Memory B cell (primary cell): ENCODE data around the gene MED26.
A peak's percentile ranks its signal among the peaks of the same experiment; 100 is the strongest.
"Not testable (repeated sequence)": the region's sequence is repeated elsewhere in the genome, so short reads cannot be mapped to it uniquely, and the experiment has no call there.

Source experiments
- ATAC-seq: fragments of 150-1000 bp; cut with Tn5 transposase; 2 replicates; pipeline ENCODE4 v1.10.0; 2021; ENCODE audit warnings: low read depth, mild to moderate bottlenecking, moderate library complexity
- DNase-seq, 2 donors: peaks; one replicate each; pipeline ENCODE4 v3.0.0; 2022; ENCODE audit warnings: low spot score in 2 of 2
- H3K27ac Mint-ChIP-seq: one replicate; pipeline ENCODE4 v1.8.0; 2022; ENCODE audit warnings: mild to moderate bottlenecking, moderate library complexity, mixed read lengths
- H3K27me3 Mint-ChIP-seq: one replicate; pipeline ENCODE4 v1.8.0; 2022; ENCODE audit warnings: mixed read lengths
- H3K36me3 Mint-ChIP-seq: one replicate; pipeline ENCODE4 v1.8.0; 2022; ENCODE audit warnings: mild to moderate bottlenecking, mixed read lengths
- H3K4me1 Mint-ChIP-seq: one replicate; pipeline ENCODE4 v1.8.0; 2022; ENCODE audit warnings: mixed read lengths
- H3K4me3 Mint-ChIP-seq: one replicate; pipeline ENCODE4 v1.8.0; 2022; ENCODE audit warnings: mild to moderate bottlenecking, moderate library complexity, mixed read lengths
- H3K9me3 Mint-ChIP-seq: one replicate; pipeline ENCODE4 v1.8.0; 2022; ENCODE audit warnings: mixed read lengths

The MED26 gene, protein sequence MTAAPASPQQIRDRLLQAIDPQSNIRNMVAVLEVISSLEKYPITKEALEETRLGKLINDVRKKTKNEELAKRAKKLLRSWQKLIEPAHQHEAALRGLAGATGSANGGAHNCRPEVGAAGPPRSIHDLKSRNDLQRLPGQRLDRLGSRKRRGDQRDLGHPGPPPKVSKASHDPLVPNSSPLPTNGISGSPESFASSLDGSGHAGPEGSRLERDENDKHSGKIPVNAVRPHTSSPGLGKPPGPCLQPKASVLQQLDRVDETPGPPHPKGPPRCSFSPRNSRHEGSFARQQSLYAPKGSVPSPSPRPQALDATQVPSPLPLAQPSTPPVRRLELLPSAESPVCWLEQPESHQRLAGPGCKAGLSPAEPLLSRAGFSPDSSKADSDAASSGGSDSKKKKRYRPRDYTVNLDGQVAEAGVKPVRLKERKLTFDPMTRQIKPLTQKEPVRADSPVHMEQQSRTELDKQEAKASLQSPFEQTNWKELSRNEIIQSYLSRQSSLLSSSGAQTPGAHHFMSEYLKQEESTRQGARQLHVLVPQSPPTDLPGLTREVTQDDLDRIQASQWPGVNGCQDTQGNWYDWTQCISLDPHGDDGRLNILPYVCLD

DNA sequence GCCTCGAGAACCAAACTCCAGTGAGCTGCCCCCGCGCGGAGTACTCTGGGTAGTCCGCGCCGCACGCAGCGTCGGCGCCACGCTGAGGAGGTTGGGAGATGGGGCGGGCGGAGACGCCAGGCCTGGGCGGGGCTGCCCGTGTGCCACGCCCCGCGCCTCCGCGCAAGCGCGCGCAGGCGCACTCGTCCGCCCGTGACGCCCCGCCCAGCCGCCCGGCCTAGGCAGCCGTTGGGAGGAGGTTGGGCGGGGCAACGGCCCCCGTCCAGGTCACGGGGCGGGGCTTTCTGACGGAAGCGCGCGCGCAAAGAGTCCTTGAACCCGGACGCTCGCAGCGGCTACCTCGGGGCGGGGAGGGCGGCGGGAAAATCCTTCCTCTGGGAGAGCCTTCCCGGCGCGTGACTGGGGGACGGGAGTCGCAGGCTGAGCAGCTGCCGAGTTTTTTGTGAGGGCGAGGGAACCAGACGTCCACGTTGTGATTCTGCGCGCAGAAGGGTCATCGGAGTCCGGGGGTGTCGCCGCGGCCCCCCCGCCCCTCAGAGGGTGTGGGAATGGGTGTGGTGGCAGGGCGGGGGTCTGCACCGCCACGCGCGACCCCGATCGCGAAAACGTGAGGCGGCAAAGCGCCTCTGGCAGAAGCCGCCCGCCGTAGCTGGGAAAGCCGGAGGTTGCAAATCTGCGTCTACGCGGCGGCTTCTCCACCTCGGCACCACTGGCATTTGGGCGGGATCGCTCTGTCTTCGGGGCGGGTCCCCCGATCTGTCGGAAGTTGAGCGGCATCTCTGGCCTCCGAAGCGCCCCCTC is at the start of gene MED26:
Gene MED26 (minus strand): TSS at position 22 of the 801 bp plus-strand sequence. CDS start 261 bp downstream, outside the sequence.
- Mint-ChIP-seq H3K4me3 (peak within 1 kb of the TSS; percentile 97), H3K4me1 (peaks cover 30% of the 10 kb centered on the region), H3K36me3 (peaks cover 8% of the 10 kb centered on the region), H3K27me3 (no peaks in the 10 kb centered on the region), H3K27ac (peak within 1 kb of the TSS; percentile 94), H3K9me3 (no peaks in the 10 kb centered on the region)
- DNase-seq = peak; percentile 92 to 94
- peak; percentile 90 for ATAC-seq

DNA sequence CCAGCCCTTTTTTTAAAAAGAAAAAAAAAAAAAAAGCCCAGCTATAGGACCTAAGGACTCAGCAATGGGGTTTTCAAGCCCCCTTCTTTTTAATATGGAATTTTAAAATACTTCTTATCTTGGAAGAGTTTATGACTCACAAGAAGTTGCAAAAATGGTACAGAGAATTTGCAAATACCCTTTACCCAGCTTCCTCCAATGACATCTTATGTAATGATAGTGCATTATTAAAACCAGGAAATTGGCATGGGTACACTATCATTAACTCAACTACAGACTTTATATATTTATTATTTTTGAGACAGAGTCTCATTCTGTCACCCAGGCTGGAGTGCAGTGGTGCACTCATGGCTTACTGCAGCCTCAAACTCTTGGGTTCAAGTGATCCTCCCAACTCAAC is 49.1 kb upstream of the MED26 start:
- Mint-ChIP-seq H3K9me3 (peaks cover 2% of the 10 kb centered on the region), H3K4me1 (no peaks in the 10 kb centered on the region), H3K36me3 (peaks cover 18% of the 10 kb centered on the region), H3K27ac (no peak overlapping the region), H3K27me3 (no peaks in the 10 kb centered on the region), H3K4me3 (no peak overlapping the region)
- ATAC-seq (no peak), DNase-seq (no peak)

DNA sequence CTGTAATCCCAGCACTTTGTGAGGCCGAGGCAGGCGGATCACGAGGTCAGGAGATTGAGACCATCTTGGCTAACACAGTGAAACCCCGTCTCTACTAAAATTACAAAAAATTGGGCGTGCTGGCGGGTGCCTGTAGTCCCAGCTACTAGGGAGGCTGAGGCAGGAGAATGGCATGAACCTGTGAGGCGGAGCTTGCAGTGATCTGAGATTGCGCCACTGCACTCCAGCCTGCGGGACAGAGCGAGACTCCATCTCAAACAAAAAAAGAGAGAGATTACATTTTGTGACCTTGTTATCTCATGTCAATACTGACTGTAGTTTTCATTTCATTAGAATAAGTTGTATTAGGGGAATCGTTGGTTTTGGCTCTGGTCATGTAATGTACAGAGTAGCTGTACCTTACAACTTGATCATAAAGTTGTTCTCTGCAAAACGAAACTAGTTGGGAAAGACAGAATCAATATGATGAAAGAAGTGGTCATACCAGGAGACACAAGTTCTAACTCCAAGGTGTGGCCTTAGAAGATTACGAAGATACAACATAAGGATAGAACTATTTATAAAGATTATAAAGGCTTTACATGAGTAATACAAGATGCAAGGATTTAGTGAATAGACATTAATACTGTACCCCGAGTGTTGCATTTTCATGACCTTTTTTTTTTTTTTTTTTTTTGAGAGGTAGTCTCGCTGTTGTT is 48.2 kb upstream of the MED26 start:
- H3K27ac Mint-ChIP-seq = no peak overlapping the region
- DNase-seq (no peak), ATAC-seq (no peak)
- H3K4me3 Mint-ChIP-seq = no peak overlapping the region
- peaks cover 11% of the 10 kb centered on the region for H3K36me3 Mint-ChIP-seq
- H3K27me3 Mint-ChIP-seq = no peaks in the 10 kb centered on the region
- H3K9me3 Mint-ChIP-seq = peaks cover 1% of the 10 kb centered on the region
- no peaks in the 10 kb centered on the region for H3K4me1 Mint-ChIP-seq

DNA sequence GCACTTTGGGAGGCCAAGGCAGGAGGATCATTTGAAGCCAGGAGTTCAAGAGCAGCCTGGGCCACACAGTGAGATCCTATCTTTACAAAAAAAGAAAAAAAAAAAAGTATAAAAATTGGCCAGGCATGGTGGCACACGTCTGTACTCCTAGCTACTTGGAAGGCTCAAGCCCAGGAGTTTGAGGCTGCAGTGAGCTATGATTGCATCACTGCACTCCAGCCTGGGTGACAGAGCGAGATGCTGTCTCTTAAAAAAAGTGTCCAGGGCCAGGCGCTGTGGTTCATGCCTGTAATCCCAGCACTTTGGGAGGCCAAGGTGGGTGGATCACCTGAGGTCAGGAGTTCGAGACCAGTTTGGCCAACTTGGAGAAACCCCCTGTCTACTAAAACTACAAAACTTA is 45.8 kb upstream of the MED26 start:
- H3K9me3 Mint-ChIP-seq, ATAC-seq, H3K27ac Mint-ChIP-seq, H3K27me3 Mint-ChIP-seq, H3K4me1 Mint-ChIP-seq, DNase-seq, H3K4me3 Mint-ChIP-seq, H3K36me3 Mint-ChIP-seq: not testable (repeated sequence)

DNA sequence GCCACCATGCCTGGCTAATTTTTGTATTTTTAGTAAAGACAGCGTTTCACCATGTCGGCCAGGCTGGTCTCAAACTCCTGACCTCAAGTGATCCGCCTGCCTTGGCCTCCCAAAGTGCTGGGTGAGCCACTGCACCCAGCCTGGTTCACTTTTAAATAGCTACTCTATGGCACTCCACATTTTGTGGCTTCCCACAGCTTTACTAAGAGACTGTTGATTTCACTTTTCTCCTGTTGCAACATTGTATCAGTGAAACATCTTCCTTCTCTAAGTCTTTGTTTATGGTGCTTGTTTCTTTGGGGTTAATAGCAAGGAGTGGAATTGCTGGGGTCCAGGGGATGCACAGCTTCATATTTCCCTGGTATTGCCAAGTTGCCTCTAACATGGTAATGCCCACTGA is 45.2 kb upstream of the MED26 start:
- DNase-seq (no peak), ATAC-seq (no peak)
- no peaks in the 10 kb centered on the region for H3K4me1 Mint-ChIP-seq
- no peak overlapping the region for H3K27ac Mint-ChIP-seq
- no peaks in the 10 kb centered on the region for H3K27me3 Mint-ChIP-seq
- peaks cover 3% of the 10 kb centered on the region for H3K36me3 Mint-ChIP-seq
- no peak overlapping the region for H3K4me3 Mint-ChIP-seq
- H3K9me3 Mint-ChIP-seq = no peaks in the 10 kb centered on the region

DNA sequence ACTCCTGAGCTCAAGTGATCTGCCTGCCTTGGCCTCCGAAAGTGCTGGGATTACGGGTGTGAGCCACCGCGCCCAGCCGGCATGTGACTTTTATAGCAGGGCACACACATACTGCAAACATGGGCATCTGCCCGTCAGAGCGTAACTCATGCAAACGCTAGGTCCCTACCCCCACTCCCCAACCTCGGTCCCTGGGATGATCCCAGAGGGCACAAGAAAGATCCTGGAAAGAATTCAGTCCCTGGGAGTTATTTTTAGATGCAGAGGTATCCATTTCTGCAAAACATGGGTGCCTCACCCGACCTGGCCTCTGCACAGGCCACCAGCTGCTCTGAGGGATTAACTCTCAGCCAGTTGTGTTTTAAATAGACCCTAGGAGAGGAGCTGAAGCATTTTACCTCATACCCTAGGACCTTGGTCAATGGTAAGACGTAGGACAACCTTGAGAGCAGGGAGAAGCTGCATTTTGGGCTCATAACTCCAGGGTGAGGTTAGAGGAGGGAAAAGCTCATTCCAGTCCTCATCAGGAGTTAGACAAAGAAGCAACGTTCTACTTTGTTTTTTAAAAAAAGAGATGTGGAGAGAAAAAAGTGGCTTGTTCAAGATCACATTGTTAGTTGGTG is 43.8 kb upstream of the MED26 start:
- Mint-ChIP-seq H3K36me3 (peaks cover 1% of the 10 kb centered on the region), H3K27me3 (no peaks in the 10 kb centered on the region), H3K4me1 (no peaks in the 10 kb centered on the region), H3K4me3 (no peak overlapping the region), H3K9me3 (no peaks in the 10 kb centered on the region), H3K27ac (no peak overlapping the region)
- ATAC-seq (no peak), DNase-seq (no peak)

DNA sequence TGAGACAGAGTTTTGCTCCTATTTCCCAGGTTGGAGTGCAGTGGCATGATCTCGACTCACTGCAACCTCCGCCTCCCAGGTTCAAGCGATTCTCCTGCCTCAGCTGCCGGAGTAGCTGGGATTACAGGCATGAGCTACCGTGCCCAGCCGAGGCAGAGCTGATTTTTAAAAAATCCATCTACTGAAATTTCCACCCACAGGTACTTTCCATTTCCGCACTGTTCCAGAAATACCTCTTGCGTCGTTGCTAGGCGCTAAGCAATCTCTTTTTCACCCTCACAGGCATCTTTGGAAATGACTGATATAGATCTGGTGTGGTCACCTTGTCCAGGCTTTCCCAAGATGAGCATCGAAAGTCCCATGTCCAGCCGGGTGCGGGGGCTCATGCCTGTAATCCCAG is 42.3 kb upstream of the MED26 start:
- Mint-ChIP-seq H3K9me3 (no peaks in the 10 kb centered on the region), H3K27me3 (no peaks in the 10 kb centered on the region), H3K4me3 (no peak overlapping the region), H3K36me3 (peaks cover 3% of the 10 kb centered on the region), H3K27ac (no peak overlapping the region), H3K4me1 (no peaks in the 10 kb centered on the region)
- ATAC-seq (no peak), DNase-seq (no peak)

DNA sequence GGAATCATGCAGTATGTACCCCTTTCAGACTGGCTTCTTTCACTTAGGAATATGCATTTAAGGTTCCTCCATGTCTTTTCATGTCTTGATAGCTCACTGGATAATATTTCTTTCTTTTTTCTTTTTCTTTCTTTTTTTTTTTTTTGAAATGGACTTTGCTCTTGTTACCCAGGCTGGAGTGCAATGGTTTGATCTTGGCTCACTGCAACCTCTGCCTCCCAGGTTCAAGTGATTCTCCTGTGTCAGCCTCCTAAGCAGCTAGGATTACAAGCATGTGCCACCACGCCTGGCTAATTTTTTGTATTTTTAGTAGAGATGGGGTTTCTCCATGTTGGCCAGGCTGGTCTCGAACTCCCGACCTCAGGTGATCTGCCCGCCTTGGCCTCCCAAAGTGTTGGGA is 40.7 kb upstream of the MED26 start:
- H3K27me3 Mint-ChIP-seq, H3K9me3 Mint-ChIP-seq, H3K4me1 Mint-ChIP-seq, H3K36me3 Mint-ChIP-seq, DNase-seq, ATAC-seq, H3K4me3 Mint-ChIP-seq, H3K27ac Mint-ChIP-seq: not testable (repeated sequence)

DNA sequence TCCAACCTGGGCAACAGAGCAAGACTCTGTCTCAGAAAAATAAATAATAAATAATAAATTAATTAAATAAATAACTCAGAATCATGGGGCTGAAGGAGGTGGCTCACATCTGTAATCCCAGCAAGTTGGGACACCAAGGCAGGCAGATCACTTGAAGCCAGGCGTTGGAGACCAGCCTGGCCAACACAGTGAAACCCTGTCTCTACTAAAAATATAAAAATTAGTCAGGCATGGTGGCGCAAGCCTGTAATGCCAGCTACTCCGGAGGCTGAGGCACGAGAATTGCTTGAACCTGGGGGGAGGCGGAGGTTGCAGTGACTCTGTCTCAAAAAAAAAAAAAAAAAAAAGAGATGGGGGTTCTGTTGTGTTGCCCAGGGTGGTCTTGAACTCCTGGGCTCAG is 40.2 kb upstream of the MED26 start:
- Mint-ChIP-seq H3K36me3 (peaks cover 3% of the 10 kb centered on the region), H3K9me3 (no peaks in the 10 kb centered on the region), H3K4me1 (peaks cover 5% of the 10 kb centered on the region), H3K27me3 (no peaks in the 10 kb centered on the region), H3K4me3 (no peak overlapping the region), H3K27ac (no peak overlapping the region)
- DNase-seq = no peak
- no peak for ATAC-seq

DNA sequence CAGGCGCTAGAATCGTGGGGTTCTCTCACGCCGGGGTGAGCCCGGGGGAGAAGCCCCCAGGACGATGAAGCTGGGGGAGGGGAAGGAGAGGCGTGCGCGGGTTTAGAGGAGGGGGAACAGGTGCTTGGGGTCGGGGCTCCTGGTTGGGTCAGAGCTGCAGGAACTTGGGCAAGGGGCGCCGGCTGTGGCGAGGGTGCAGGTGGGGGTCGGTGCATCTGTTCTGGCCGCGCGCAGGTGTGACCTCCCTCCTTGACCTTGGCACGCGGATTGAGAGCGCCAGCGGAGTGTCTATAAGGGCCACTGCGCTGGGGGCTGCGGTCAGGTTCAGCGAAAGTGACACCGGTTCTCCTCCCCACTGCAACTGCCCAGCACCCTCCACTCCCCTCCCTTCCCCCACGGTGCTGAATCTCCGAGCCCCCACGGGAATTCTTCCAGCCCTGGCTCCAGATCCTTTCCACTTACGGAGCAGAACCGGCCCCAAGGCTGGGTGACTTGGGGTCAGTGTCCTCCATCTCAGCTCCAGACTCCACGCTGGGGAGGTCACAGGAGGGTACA is 33.6 kb upstream of the MED26 start:
- H3K36me3 Mint-ChIP-seq = peaks cover 14% of the 10 kb centered on the region
- peak in 1 of 2 donors; percentile 9 for DNase-seq
- H3K4me3 Mint-ChIP-seq = peak overlapping the region; percentile 89
- H3K27ac Mint-ChIP-seq = peak overlapping the region; percentile 78
- H3K27me3 Mint-ChIP-seq = no peaks in the 10 kb centered on the region
- H3K4me1 Mint-ChIP-seq = peaks cover 25% of the 10 kb centered on the region
- ATAC-seq = no peak
- no peaks in the 10 kb centered on the region for H3K9me3 Mint-ChIP-seq

DNA sequence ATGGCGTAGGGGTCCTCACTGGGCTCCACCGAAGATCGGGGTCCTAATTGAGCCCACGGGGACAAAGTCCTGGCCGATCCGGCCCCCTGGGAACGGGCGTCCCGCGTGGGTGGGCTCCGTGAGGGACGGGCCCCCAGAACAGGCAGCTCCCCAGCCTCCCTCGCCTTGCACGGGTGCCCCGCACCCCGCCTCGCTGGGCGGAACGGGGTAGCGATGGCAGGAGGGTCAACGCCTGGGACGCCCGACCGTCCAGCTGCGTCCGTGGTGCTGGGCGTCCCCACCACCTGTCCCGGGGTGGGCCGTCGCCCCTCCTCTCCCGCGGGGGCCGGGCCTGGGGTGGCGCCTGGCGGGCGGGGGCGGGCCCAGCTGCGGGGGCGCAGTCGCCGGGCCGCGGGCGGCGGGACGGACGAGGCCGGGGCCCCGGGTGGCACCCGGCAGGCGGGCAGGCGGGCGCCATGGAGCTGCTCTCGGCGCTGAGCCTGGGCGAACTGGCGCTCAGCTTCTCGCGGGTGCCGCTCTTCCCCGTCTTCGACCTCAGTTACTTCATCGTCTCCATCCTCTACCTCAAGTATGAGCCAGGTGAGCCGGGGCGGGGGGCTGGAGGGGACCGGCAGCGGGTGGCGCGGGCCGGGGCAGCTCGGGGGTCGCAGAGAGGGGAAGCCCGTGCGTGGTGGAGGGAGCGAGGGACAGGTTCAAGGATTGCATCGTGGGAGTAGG is 32.9 kb upstream of the MED26 start, which contains the start of gene TMEM38A:
Gene TMEM38A (plus strand): TSS at position 377 of the 717 bp plus-strand sequence. CDS start 79 bp downstream, at position 456.
- Mint-ChIP-seq H3K27me3 (no peaks in the 10 kb centered on the region), H3K36me3 (peaks cover 14% of the 10 kb centered on the region), H3K4me1 (peaks cover 25% of the 10 kb centered on the region), H3K27ac (peak within 1 kb of the TSS; percentile 92), H3K4me3 (peak within 1 kb of the TSS; percentile 93), H3K9me3 (no peaks in the 10 kb centered on the region)
- DNase-seq (peak; percentile 28 to 56), ATAC-seq (no peak)

DNA sequence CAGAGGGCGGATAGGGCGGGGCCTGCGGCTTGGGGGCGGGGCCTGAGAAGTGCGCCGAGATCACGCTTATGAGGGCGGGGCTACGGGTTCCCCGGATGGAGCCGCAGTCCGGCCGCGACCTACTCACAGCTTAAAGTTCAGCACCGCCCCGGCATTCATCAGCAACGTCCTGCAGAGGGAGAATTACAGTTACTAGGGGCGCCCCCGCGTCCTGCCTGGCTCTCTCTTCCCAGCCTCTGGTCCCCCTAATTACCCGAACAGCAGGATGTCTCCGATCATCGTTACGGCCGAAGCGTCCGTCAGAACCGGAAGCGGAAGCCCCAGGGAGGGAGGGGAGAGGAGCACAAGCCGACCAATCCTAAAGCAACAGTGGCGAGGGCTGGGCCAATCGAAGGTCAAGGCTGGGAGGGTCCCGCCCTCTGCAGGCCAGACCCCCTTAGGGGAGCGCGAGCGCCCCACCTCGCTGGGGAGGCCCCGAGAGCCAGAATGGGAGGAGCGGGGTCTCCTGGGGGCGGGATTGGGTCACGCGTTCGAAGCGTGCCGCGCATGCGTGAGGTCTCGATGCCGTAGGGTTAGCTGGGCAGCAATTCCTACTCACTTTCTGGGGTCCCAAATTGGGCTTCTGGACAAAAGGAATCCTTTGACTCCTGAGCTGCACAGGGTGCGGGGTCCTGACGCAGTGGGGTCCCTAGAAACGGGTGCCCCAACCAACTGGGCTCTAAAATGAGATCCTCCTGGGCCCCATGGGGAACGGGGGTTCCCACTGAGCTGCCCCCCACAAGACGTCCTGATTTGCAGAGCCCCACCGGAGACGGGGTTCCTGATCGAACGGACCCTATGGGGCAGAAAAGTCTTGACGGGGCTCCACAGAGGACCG is 32.1 kb upstream of the MED26 start, which contains the start of gene SMIM7:
Gene SMIM7 (minus strand): TSS at position 313 of the 877 bp plus-strand sequence. CDS start 34 bp downstream, at position 279.
- H3K36me3 Mint-ChIP-seq = peaks cover 12% of the 10 kb centered on the region
- H3K27ac Mint-ChIP-seq = peak within 1 kb of the TSS; percentile 92
- H3K27me3 Mint-ChIP-seq = no peaks in the 10 kb centered on the region
- no peaks in the 10 kb centered on the region for H3K9me3 Mint-ChIP-seq
- H3K4me3 Mint-ChIP-seq = peak within 1 kb of the TSS; percentile 93
- ATAC-seq = peak; percentile 94
- H3K4me1 Mint-ChIP-seq = peaks cover 25% of the 10 kb centered on the region
- peak; percentile 96 to 98 for DNase-seq
